Glomerular visceral epithelial cell (primary cell): ENCODE measurements around the gene ANXA2R.
"Not testable (repeated sequence)": the region's sequence is repeated elsewhere in the genome, so short reads cannot be mapped to it uniquely, and the experiment has no call there.

Experiments used
- DNase-seq: peaks from one replicate; pipeline ENCODE4 v3.0.0-alpha.2; 2016; ENCODE audit errors: extremely low spot score

Gene ANXA2R

DNA sequence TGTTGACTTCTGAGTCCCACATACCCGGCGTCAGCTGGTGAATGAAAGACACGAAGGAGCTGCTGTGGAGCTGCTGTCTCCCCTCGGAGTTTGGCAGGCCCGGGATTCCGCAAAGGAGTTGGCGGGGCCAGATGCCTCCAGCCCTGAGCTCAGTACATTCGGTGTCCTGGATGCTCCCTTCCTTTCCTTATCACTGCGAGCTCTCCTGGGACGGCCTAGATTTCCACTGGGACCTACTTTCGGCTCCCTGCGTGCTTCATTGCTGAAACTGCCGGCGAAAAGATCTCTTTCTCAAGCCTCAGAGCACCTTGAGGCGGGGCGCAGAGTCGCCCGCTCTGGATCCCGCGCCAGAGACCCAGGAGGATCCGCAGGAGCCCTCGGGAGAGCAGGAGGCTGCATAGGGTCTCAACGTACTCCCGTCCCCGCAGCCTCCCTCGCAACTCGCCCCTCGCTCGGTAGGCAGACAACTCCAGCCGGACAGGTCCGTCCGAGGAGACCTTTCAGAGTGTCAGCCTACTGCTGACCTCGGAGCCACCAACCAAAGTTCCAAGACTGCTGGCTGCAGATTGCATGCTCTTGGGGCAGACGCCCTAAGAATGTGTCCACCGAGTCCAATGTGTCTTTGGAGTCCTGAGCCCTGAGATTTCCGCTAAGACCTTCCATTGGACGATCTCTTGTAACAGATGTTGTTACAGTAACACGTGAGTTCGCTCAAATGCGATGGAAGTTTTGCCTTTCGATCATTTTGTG is 6.1 kb downstream of the ANXA2R start:
- peak; percentile 59 for DNase-seq

- no peak for DNase-seq
Measured at GRCh38 chr5:43027054-43027785, 12.9 kb downstream of the ANXA2R start.

DNA sequence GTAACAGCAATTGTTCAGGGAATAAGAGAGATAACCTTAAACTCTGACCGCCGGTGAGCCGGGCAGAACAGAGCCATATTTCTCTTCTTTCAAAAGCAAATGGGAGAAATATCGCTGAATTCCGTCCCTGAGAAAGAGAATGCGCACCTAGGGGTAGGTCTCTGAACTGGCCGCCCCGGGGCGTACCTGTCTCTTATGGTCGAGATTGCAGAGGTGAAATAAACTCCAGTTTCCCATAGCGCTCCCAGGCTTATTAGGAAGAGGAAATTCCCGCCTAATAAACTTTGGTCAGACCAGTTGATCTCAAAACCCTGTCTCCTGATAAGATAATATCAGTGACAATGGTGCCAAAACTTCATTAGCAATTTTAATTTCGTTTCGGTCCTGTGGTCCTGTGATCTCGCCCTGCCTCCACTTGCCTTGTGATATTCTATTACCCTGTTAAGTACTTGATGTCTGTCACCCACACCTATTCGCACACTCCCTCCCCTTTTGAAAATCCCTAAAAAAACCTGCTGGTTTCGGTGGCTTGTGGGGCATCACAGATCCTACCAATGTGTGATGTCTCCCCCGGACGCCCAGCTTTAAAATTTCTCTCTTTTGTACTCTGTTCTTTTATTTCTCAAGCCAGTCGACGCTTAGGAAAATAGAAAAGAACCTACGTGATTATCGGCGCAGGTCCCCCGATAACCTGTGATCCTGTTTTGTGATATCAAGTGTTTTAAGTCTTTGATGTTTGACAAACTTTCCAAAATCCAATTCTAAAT is 14.8 kb downstream of the ANXA2R start:
- not testable (repeated sequence) for DNase-seq

DNA sequence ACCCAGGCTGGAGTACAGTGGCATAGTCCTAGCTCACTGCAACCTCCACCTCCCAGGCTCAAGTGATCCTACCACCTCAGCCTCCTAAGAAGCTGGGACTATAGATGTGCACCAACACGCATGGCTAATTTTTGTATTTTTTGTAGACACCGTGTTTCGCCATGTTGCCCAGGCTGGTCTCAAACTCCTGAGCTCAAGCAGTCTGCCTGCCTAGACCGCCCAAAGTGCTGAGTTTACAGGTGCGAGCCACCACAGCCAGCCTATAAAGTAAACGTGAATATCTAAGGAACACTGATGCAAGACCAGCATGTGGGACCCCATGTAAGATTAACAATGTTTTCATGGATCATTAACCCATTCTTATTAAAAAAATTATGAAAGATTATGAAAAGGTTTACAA is 15.9 kb downstream of the ANXA2R start:
- DNase-seq, result no peak

GRCh38 chr5:43021151-43021550 is 19.0 kb downstream of the ANXA2R start:
- no peak for DNase-seq

DNA sequence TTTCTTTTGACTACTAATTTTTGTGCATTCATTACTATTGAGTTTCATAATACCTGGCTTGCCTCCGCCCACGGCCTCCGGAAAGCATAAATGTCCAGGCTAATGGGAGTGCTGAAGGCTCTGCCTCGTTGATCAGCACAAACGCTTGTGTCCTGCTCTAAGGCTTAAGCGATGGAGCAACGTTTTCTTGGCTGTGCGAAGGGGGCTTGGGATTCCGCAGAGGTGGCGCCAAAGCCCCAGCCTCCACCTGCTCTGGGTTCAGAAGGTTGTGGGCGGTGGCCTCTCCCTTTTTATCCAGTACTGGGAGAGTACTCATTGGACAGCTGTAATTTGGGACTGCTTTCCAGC is 19.7 kb downstream of the ANXA2R start:
- DNase-seq, result peak; percentile 65

DNA sequence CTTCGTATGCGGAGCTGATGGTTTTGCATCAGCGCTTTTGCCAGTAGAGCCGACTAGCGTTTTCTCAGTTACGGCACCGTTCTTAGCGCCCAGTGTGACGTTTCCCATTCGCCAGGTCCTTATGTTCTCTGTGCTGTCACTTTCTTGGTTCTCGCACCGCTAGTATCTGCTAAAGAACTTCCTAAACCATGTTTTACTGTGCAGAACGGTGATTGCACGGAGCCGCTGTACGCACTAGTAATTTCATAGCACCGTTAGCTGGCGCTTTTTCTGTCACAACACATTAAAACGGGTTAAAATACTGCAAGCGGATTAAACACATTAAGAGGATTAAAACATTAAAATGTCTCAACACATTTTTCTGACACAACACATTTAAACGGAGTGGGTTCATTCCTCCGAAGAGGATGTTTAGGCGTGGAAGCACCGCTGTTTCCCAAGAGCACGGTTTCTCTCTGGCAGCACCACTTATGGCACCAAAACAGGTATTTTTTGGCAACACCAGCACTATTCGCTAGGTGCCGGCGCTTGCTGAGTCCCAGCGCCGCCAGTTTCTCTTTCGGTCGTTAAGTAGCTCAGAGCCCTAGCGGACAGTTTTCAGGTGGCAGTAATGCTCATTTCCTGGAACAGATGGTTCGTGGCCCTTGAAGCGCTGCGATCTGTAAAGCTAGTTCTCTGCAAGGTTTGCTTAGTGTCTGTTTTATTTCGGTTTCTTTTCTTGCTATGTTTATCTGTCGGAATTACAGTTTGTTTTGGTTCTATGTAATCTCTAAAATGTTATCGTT is 20.3 kb downstream of the ANXA2R start:
- peak; percentile 90 for DNase-seq

DNA sequence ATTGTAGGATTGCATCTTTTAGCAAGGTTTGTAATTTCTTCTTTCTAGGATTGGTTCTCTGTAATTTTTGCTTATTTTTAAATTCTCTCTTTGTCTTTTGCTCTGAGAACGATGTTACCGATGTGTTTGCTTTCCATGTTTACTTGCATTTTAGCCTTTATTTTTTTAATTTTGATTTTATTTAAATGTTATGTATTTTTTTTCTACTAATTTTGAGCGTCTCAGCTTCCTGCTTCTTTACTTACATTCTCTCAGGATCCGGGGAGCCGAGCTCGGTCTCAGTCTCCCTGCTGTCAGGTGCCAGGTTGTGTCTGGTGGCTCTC is 20.9 kb downstream of the ANXA2R start:
- DNase-seq, result no peak

DNA sequence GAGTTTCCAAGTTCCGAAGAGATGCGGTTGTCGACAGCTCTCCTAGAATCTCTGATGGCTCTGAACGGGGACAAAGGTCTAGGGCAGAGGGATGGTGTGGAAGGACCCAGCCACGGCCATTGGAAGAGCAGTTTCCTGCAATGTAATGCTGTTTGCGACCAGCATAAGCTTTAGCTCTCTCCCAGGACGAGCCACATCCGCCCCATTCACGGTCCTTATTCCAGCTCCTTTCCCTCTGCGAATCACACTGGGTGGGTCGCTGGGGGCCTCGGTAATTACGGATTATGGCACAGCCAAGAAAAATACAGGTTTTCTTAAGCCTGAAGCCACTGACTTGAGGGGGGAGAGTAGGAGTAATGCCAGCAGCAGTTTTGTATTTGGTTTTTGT is 22.7 kb downstream of the ANXA2R start:
- peak; percentile 45 for DNase-seq

- DNase-seq, result no peak
Measured at GRCh38 chr5:43016217-43016779, 23.8 kb downstream of the ANXA2R start.

GRCh38 chr5:43014522-43014921 is 25.6 kb downstream of the ANXA2R start:
- DNase-seq, result no peak

DNA sequence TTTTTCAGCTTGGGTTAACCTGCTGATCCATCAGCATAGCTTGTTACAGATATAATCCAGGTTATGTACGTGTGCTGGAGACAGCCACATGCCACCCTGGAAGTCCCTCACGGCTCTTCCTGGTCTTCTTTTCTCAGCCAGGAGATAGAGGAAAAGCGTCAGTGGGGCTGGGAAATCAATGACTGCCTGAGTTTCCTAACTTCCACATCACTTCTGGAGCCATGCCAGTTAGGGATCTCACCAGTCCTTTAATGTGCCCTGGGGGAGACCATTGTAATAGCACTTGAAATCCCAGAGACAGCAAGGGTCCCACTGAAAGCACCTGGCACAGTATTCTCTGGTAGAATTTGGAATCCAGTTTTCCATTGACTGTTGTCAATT is 29.2 kb downstream of the ANXA2R start:
- DNase-seq, result no peak

DNA sequence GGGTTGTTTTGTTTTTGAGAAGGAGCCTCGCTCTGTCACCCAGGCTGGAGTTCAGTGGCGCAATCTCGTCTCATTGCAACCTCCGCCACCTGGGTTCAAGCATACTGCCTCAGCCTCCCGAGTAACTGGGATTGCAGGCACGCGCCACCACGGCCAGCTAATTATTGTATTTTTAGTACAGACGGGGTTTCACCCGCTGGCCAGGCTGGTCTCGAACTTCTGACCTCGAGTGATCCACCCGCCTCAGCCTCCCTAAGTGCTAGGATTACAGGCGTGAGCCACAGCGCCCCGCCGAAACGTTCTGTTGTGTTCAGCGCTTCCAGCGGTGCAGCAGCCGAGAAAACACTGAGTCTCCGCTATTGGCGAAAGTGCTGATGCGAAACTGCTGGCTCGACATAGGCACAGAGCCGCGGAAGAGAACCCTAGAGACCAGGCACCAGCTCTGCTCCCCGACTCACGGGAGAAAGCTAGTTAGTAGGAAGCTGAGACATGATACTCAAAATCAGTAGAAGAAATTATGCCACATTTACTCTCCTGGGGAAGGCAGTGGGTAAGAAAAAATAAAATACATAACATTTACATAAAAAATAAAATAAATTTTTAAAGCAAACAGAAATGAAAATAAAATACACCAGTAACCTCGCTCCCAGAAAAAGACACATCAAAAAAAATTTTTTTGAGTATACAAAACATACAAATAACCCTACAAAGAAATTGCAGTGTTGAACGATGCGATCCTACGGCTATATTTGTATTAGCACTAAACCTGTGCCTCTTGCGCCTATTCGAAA is 31.6 kb downstream of the ANXA2R start:
- DNase-seq, result peak; percentile 90

GRCh38 chr5:43007911-43008362 is 32.2 kb downstream of the ANXA2R start:
- DNase-seq, result peak; percentile 81

- DNase-seq, result peak; percentile 92
Measured at GRCh38 chr5:43007246-43007910, 32.7 kb downstream of the ANXA2R start.

- DNase-seq, result peak; percentile 29
Measured at GRCh38 chr5:43006424-43007202, 33.5 kb downstream of the ANXA2R start.

GRCh38 chr5:43005031-43005430 is 35.1 kb downstream of the ANXA2R start:
- no peak for DNase-seq

- DNase-seq, result no peak
Measured at GRCh38 chr5:43001748-43002147, 38.4 kb downstream of the ANXA2R start.

- no peak for DNase-seq
Measured at GRCh38 chr5:43000914-43001313, 39.2 kb downstream of the ANXA2R start.
